IMR-90 (cell line): ENCODE results near the gene EML1. TPM values are rescaled to one million over a fixed set of nuclear protein-coding genes. Genes with fewer than 3 reads are reported as not detected.
A peak's percentile ranks its signal among the peaks of the same experiment; 100 is the strongest.

ENCODE experiments used
- ATAC-seq: fragments of 200-7000 bp; cut with Tn5 transposase; 2 replicates; pipeline ENCODE4 v1.9.1; 2020; ENCODE audit warnings: low read depth, mild to moderate bottlenecking, moderate library complexity
- BruUV-seq: library from RNA; stranded (reverse); fragments of 400-500 nt; replicated peaks from 2 replicates; lab custom pipeline; 2021; lab: Mats Ljungman, UMichigan
- CTCF ChIA-PET: fragments of 300-600 bp; formaldehyde crosslinking; extraction: SDS; loops from one replicate; lab custom pipeline; 2021; ENCODE audit warnings: antibody characterized with exemption; lab: Yijun Ruan, JAX
- POLR2A ChIA-PET: fragments of 300-600 bp; sonication (Branson Sonifier 250); formaldehyde crosslinking; loops from one replicate; lab custom pipeline; 2022; ENCODE audit warnings: antibody characterized with exemption; ENCODE audit not compliant: unreplicated experiment; lab: Charles Lee
- DNase-seq: peaks from one replicate; pipeline ENCODE4 v3.0.0; 2013
- H2AFZ ChIP-seq: replicated peaks from 2 replicates; pipeline ENCODE3; 2013; ENCODE audit warnings: low read length, mild to moderate bottlenecking; ENCODE audit not compliant: poor library complexity
- H2AK5ac ChIP-seq: 2 replicates; pipeline ENCODE4 v1.6.1; 2013; ENCODE audit warnings: low read depth, low read length, inconsistent platforms
- H2AK9ac ChIP-seq: replicated peaks from 2 replicates; pipeline ENCODE3; 2013; ENCODE audit warnings: mild to moderate bottlenecking, low read depth, low read length, moderate library complexity; ENCODE audit not compliant: poor library complexity
- H2BK120ac ChIP-seq: 2 replicates; pipeline ENCODE4 v1.6.1; 2013; ENCODE audit warnings: low read depth, low read length, inconsistent platforms
- H2BK15ac ChIP-seq: 3 replicates; pipeline ENCODE4 v1.6.1; 2013; ENCODE audit warnings: low read depth, low read length, inconsistent platforms
- H2BK20ac ChIP-seq: 2 replicates; pipeline ENCODE4 v1.6.1; 2013; ENCODE audit warnings: low read depth, mild to moderate bottlenecking, inconsistent platforms, low read length, moderate library complexity
- H2BK5ac ChIP-seq: 2 replicates; pipeline ENCODE4 v1.6.1; 2013; ENCODE audit warnings: mild to moderate bottlenecking, low read depth, low read length, inconsistent platforms; ENCODE audit not compliant: poor library complexity, severe bottlenecking
- H3K14ac ChIP-seq: replicated peaks from 2 replicates; pipeline ENCODE4 v1.6.1; 2013; ENCODE audit warnings: low read depth, low read length, inconsistent platforms
- H3K18ac ChIP-seq: 2 replicates; pipeline ENCODE4 v1.6.1; 2013; ENCODE audit warnings: low read depth, low read length, control low read depth
- H3K23ac ChIP-seq: 2 replicates; pipeline ENCODE4 v1.6.1; 2013; ENCODE audit warnings: low read depth, low read length, inconsistent platforms
- H3K27ac ChIP-seq: 2 replicates; pipeline ENCODE4 v1.5.1; 2013; ENCODE audit warnings: mild to moderate bottlenecking, control low read depth, low read length; ENCODE audit not compliant: insufficient read depth
- H3K27me3 ChIP-seq: 2 replicates; pipeline ENCODE4 v1.6.1; 2013; ENCODE audit warnings: low read length; ENCODE audit not compliant: control insufficient read depth, insufficient read depth
- H3K36me3 ChIP-seq: 2 replicates; pipeline ENCODE4 v1.6.1; 2013; ENCODE audit warnings: low read length, mixed read lengths; ENCODE audit not compliant: control insufficient read depth, insufficient read depth
- H3K4ac ChIP-seq: 2 replicates; pipeline ENCODE4 v1.6.1; 2013; ENCODE audit warnings: low read depth, low read length, inconsistent platforms
- H3K4me1 ChIP-seq: 2 replicates; pipeline ENCODE4 v1.6.1; 2013; ENCODE audit warnings: low read length, mixed read lengths; ENCODE audit not compliant: control insufficient read depth, insufficient read depth
- H3K4me2 ChIP-seq: 2 replicates; pipeline ENCODE4 v1.6.1; 2013; ENCODE audit warnings: low read depth, mild to moderate bottlenecking, control low read depth, low read length, moderate library complexity
- H3K4me3 ChIP-seq: 2 replicates; pipeline ENCODE4 v1.5.1; 2013; ENCODE audit warnings: low read depth, mild to moderate bottlenecking, control low read depth, low read length, moderate library complexity; ENCODE audit not compliant: insufficient read depth
- H3K56ac ChIP-seq: 2 replicates; pipeline ENCODE4 v1.6.1; 2013; ENCODE audit warnings: low read length, inconsistent platforms; ENCODE audit not compliant: insufficient read depth; ENCODE audit errors: extremely low read depth
- H3K79me1 ChIP-seq, 2 experiments: 2 replicates each; pipeline ENCODE4 v1.6.1; 2013; ENCODE audit warnings: low read length in 2 of 2, inconsistent platforms in 1 of 2, low read depth in 1 of 2
- H3K9ac ChIP-seq: 2 replicates; pipeline ENCODE4 v1.6.1; 2013; ENCODE audit warnings: low read depth, low read length, control low read depth
- H3K9me1 ChIP-seq: 2 replicates; pipeline ENCODE4 v1.6.1; 2013; ENCODE audit warnings: low read length, inconsistent platforms; ENCODE audit not compliant: insufficient read depth
- H3K9me3 ChIP-seq: 2 replicates; pipeline ENCODE4 v1.6.1; 2013; ENCODE audit warnings: low read length; ENCODE audit not compliant: control insufficient read depth, insufficient read depth
- H4K20me1 ChIP-seq: 2 replicates; pipeline ENCODE4 v1.6.1; 2013; ENCODE audit warnings: low read length, inconsistent platforms; ENCODE audit not compliant: insufficient read depth
- H4K5ac ChIP-seq: 2 replicates; pipeline ENCODE4 v1.6.1; 2013; ENCODE audit warnings: mild to moderate bottlenecking, low read depth, low read length, control low read depth
- H4K8ac ChIP-seq, 2 experiments: 2 replicates each; pipeline ENCODE4 v1.6.1; 2013; ENCODE audit warnings: low read depth in 2 of 2, low read length in 2 of 2, control low read depth in 1 of 2, inconsistent platforms in 1 of 2
- H4K91ac ChIP-seq: 2 replicates; pipeline ENCODE4 v1.6.1; 2013; ENCODE audit warnings: low read depth, low read length, inconsistent platforms; ENCODE audit not compliant: insufficient read depth
- CEBPB ChIP-seq: IDR thresholded peaks from 2 replicates; pipeline ENCODE4 v1.6.1; 2012; ENCODE audit warnings: low read depth, low read length, improper control_type of control experiment
- CHD1 ChIP-seq: IDR thresholded peaks from 2 replicates; pipeline ENCODE4 v1.6.1; 2012; ENCODE audit warnings: low read depth, low read length, improper control_type of control experiment
- FOS ChIP-seq: fragments of 150-350 bp; IDR thresholded peaks from 2 replicates; pipeline ENCODE4 v1.6.1; 2016; ENCODE audit warnings: low read depth, low read length
- RAD21 ChIP-seq: IDR thresholded peaks from 2 replicates; pipeline ENCODE4 v1.6.1; 2012; ENCODE audit warnings: low read length, improper control_type of control experiment
- RCOR1 ChIP-seq: IDR thresholded peaks from 2 replicates; pipeline ENCODE4 v1.6.1; 2012; ENCODE audit warnings: mild to moderate bottlenecking, low read length, improper control_type of control experiment; ENCODE audit not compliant: insufficient replicate concordance
- SMC3 ChIP-seq: fragments of 150-350 bp; IDR thresholded peaks from 2 replicates; pipeline ENCODE4 v1.6.1; 2016; ENCODE audit warnings: low read depth, mild to moderate bottlenecking, antibody characterized with exemption, low read length, moderate library complexity
- WGBS, 2 experiments: methylation state at CpG; one replicate each; pipeline versions ENCODE4 v1.1.5 to v1.1.7; 2013; ENCODE audit warnings: missing lambda C conversion rate in 2 of 2; ENCODE audit not compliant: insufficient read length in 1 of 2; ENCODE audit errors: extremely low coverage in 2 of 2; 5-methylcytosine and 5-hydroxymethylcytosine counted together
- dilution Hi-C: fragments of 300-500 bp; cut with HindIII; formaldehyde crosslinking; loops from one replicate; pipeline ENCODE4 v1.14.3; 2018; ENCODE audit warnings: low sequenced_read_pairs; ENCODE audit not compliant: unreplicated experiment
- in situ Hi-C: fragments of 300-500 bp; cut with MboI; formaldehyde crosslinking; loops from 3 replicates; pipeline ENCODE4 v1.14.3; 2019; ENCODE audit warnings: low sequenced_read_pairs, inconsistent platforms, mixed read lengths
- intact Hi-C: fragments of 100-400 bp; cut with micrococcal nuclease; formaldehyde crosslinking; loops from 2 replicates; pipeline ENCODE4 v1.10.0; 2022
- polyA plus RNA-seq, 3 experiments: library from polyadenylated mRNA; depleted of rRNA; stranded (reverse); fragments of >200 nt; gene quantifications; 2 replicates each; pipeline ENCODE4 v1.2.3, GENCODE V29; 2012; ENCODE audit warnings: low replicate concordance in 1 of 3
- total RNA-seq: library from RNA; depleted of rRNA; stranded (reverse); fragments of >200 nt; gene quantifications from 2 replicates; pipeline ENCODE4 v1.2.3, GENCODE V29; 2012
- TF ChIP-seq, protein P1 (sequence below): conservative IDR thresholded peaks from 2 replicates; pipeline ENCODE4 v1.5.1; 2012; ENCODE audit warnings: mild to moderate bottlenecking, low read depth, low read length, improper control_type of control experiment
- TF ChIP-seq, protein P2 (sequence below): fragments of 150-350 bp; IDR thresholded peaks from 2 replicates; pipeline ENCODE4 v1.6.1; 2016; ENCODE audit warnings: low read depth, mild to moderate bottlenecking, low read length, moderate library complexity, borderline replicate concordance

EML1 gene
- total and polyA plus RNA-seq, 2 of the 4 experiments (the other 2 are of a cell fraction), result 14.0 to 42.3 TPM

DNA sequence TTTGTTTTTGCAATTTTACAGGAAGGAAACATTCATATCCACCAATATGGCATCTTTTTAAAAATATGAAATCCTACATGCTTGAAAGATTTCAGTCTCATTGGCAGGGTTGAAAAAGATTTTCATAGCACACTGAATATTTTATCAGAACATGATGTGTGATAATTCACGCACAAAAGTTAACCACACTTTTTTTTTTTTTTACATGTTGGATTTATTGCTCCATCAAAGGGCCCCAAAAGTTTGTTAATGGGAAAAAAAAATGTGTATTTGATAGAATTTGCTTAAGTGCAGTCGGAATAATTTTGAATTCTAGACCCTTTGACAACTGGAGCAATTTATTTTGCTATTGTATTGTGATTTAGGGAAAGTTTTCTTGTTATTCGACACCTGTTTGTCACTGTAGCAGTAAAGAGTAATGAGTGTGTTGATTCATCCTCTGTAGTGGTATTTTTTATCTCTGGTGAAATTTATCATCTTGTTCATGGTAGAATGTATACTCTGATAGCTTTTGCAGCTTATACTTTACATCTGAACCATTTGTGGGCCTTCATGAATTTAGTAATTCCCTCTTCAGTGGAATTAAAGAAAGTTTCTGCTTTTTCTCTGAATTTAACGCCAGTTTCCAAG is 1.1 kb downstream of the EML1 start:
- intact Hi-C loops, result loop anchor here (2.0 to 5.0 kb wide), 5 partner anchors 15 to 83 kb away; no protein-coding TSS in a partner anchor
- Histone ChIP-seq H2BK15ac (no peak overlapping the region), H2AK5ac (no peak overlapping the region), H2BK20ac (no peak overlapping the region), H3K23ac (peak overlapping the region; percentile 94; the same call in 1 of the 2 replicates), H4K91ac (no peak overlapping the region), H3K27ac (no peak overlapping the region), H3K4me1 (peaks cover 12% of the 10 kb centered on the region), H3K14ac (no peak overlapping the region), H3K4me3 (peak overlapping the region; percentile 91), H3K79me1 (peaks cover 14 to 42% of the 10 kb centered on the region in 2 experiments), H2AK9ac (no peak overlapping the region), H2BK120ac (no peak overlapping the region), H4K5ac (no peak overlapping the region), H2BK5ac (peak overlapping the region; percentile 67), H4K20me1 (peaks cover 18% of the 10 kb centered on the region; the same call in 1 of the 2 replicates), H3K4ac (no peak overlapping the region), H3K9ac (peak overlapping the region; percentile 94; the same call in 1 of the 2 replicates), H3K18ac (no peak overlapping the region), H3K27me3 (no peaks in the 10 kb centered on the region), H3K36me3 (peaks cover 2% of the 10 kb centered on the region; the same call in 1 of the 2 replicates), H4K8ac (no peak overlapping the region), H3K9me3 (peaks cover 4% of the 10 kb centered on the region), H3K56ac (peak overlapping the region; percentile 62; the same call in 1 of the 2 replicates), H2AFZ (no peak overlapping the region), H3K9me1 (peaks cover 6% of the 10 kb centered on the region), H3K4me2 (peak overlapping the region; percentile 98)
- DNase-seq (no peak), ATAC-seq (no peak)
- no peak for TF ChIP-seq FOS
- no peak for TF ChIP-seq CHD1
- no peak for TF ChIP-seq SMC3
- TF ChIP-seq, protein P1, sequence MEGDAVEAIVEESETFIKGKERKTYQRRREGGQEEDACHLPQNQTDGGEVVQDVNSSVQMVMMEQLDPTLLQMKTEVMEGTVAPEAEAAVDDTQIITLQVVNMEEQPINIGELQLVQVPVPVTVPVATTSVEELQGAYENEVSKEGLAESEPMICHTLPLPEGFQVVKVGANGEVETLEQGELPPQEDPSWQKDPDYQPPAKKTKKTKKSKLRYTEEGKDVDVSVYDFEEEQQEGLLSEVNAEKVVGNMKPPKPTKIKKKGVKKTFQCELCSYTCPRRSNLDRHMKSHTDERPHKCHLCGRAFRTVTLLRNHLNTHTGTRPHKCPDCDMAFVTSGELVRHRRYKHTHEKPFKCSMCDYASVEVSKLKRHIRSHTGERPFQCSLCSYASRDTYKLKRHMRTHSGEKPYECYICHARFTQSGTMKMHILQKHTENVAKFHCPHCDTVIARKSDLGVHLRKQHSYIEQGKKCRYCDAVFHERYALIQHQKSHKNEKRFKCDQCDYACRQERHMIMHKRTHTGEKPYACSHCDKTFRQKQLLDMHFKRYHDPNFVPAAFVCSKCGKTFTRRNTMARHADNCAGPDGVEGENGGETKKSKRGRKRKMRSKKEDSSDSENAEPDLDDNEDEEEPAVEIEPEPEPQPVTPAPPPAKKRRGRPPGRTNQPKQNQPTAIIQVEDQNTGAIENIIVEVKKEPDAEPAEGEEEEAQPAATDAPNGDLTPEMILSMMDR, result no peak
- TF ChIP-seq, protein P2, sequence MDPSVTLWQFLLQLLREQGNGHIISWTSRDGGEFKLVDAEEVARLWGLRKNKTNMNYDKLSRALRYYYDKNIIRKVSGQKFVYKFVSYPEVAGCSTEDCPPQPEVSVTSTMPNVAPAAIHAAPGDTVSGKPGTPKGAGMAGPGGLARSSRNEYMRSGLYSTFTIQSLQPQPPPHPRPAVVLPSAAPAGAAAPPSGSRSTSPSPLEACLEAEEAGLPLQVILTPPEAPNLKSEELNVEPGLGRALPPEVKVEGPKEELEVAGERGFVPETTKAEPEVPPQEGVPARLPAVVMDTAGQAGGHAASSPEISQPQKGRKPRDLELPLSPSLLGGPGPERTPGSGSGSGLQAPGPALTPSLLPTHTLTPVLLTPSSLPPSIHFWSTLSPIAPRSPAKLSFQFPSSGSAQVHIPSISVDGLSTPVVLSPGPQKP, result no peak
- no peak for TF ChIP-seq CEBPB
- no peak for TF ChIP-seq RAD21
- TF ChIP-seq RCOR1, result no peak
- dilution Hi-C loops, result no loop called here
- in situ Hi-C loops, result no loop called here
- 0% methylated on average over 1 of the region's 4 CpGs; no CpG with 5 or more reads in 1 of the 2 experiments for WGBS, 2 experiments
- ChIA-PET CTCF (interaction anchor here (0.5 to 0.7 kb wide), 3 partner anchors 44 to 92 kb away, joined by 3 read pairs; no protein-coding TSS in a partner anchor), POLR2A (no interaction called here)
- no TSS peak for BruUV-seq
